Pons (tissue), 1 donor: ENCODE measurements around the gene PAK4.
"Not testable (repeated sequence)": the region's sequence is repeated elsewhere in the genome, so short reads cannot be mapped to it uniquely, and the experiment has no call there.

Experiments used
- DNase-seq: peaks from one replicate; pipeline ENCODE4 v3.0.0-alpha.2; 2016; ENCODE audit warnings: low spot score

PAK4 gene

GRCh38 chr19:39207293-39207836, 81.8 kb downstream of the PAK4 start:
- DNase-seq: no peak

DNA sequence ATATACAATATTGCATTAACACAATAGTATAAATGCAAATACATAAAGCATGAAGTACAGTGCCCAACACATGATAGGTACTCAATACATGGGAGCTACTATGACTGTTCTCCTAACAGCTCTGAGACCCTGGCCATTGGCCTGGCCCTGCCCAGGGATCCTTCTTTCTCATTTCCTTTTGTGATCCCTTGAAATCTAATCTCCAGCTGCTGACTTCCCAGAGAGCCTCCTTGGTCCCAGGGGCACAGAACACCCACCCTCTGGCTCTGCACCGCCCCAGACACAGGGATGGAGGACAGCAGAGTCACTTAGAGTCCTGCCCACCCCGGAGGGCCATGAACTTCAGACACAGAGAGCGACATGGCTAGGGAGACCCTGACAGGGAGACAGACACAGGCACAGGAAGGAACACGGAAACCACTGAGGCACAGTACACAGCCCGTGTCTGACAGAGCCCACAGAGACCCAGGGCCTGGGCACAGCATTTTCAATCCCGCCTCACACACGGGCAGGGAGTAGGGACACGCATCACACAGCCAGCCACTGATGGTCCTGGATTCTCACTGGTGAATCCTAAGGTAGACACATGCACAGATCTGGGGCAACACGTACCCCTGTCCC, 82.7 kb downstream of the PAK4 start:
- no peak for DNase-seq

DNA sequence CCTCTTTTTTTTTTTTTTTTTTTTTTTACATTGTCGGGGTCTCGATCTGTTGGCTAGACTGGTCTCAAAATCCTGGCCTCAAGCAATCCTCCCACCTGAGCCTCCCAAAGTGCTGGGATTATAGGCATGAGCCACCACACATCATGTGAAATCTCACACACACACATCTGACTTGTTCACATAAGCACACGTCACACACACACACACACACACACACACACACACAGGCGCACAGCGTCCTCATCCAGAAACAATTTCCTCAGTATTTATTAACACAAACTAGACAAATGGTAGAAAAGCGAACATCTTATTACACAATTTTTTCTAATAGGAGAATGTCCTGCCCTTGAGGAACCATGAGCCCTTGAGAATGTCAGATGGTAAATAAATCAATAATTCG, 83.6 kb downstream of the PAK4 start:
- no peak for DNase-seq

DNA sequence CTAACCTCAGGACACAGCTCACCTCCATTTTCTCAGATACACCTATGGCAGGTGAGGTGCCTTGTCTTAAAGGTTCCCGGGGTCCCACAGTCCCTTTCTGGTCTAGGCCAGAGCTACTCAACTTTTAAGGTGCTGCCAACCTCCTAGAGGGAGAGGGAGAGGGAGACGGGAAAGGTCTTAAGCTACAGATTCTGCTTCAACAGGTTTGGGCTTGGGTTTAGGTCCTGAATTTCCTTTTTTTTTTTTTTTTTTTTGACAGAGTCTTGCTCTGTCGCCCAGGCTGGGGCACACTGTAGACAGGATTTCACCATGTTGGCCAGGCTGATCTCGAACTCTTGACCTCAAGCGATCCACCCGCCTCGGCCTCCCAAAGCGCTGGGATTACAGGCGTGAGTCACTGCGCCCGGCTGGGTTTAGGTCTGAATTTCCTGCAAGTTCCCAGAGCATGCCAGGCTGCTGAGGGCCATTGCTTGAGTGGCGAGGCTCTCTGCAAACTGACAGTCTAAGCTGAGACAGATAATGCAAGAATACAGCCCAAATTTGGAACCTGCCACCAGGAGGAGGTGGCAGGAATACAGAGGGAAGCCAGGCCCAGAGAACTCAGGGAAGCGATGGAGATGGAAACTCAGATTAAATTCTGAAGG, 86.3 kb downstream of the PAK4 start:
- DNase-seq: no peak

- DNase-seq: no peak
Observed at GRCh38 chr19:39212375-39212742, 86.8 kb downstream of the PAK4 start.

- not testable (repeated sequence) for DNase-seq
Observed at GRCh38 chr19:39215323-39215722, 89.7 kb downstream of the PAK4 start.

DNA sequence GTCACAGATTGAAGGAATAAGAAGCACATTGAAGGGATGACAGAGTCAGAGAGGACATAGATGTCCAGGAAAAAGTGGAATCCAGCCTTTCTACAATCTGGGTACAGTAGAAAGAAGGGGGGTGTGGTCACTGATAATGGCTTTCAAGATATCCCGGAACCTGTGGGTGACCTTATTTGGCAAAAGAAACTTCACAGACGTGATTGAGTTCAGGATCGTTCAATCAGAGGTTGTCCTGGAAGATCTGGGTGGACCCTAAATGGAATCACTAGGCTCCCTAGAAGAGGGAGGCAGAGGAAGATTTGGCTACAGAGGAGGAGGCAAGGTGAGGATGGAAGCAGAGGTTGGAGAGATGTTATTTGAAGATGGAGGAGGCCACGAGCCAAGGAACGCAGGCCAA, 91.5 kb downstream of the PAK4 start:
- no peak for DNase-seq

DNA sequence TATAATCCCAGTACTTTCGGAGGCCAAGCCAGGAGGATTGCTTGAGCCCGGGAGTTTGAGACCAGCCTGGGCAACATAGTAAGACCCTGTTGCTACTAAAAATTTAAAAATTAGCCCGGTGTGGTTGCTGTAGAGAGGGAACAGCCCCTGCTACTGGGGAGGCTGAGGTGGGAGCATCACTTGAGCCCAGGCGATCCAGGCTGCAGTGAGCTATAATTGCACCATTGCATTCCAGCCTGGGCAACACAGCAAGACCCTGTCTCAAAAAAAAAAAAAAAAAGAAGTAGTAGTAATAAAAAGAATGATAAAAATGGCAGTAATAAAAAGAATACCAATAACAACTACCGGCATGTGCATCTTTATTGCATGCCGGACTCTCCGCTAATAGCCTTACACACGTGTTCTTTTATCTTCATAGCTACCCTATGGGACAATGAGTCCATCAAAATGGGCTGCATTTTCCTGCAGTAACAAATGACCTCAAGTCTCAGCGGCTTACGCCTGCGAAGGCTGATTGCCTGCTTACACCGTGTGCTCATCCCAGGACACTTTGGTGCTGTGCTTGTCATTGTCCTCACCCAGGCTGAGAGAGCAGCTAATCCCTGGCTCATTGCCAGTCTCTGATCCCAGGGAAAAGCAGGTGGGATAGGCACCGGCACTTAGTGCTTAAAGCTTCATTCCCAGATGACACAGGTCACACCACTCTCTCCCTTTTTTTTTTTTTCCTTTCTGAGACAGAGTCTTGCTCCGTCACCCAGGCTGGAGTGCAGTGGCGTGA, 92.8 kb downstream of the PAK4 start:
- DNase-seq: no peak

DNA sequence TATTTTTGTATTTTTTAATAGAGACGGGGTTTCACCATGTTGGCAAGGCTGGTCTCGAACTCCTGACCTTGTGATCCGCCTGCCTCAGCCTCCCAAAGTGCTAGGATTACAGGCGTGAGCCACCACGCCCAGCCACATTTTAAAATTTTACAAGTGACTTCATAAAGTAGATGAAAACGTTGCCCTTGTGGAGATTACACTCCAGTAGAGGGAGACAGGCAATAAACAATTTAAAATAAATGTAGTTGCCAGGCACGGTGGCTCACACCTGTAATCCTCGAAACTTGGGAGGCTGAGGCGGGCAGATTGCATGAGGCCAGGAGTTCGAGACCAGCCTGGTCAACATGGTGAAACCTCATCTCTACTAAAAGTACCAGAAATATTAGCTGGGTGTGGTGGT, 93.5 kb downstream of the PAK4 start:
- not testable (repeated sequence) for DNase-seq

GRCh38 chr19:39223703-39224279, 98.2 kb downstream of the PAK4 start:
- no peak for DNase-seq

- DNase-seq: no peak
Observed at GRCh38 chr19:39224910-39225309, 99.3 kb downstream of the PAK4 start.
